Omental fat pad (tissue), 4 donors: Measurements from ENCODE around the gene ATP4B. TPM values are rescaled to one million over a fixed set of nuclear protein-coding genes. Genes with fewer than 3 reads are reported as not detected.

ENCODE experiments used
- ATAC-seq: fragments of 150-250 bp; one replicate; pipeline ENCODE4 v1.9.1; 2016; ENCODE audit warnings: mild to moderate bottlenecking, moderate library complexity; ENCODE audit not compliant: low FRiP score
- DNase-seq: peaks from one replicate; pipeline ENCODE4 v3.0.0-alpha.2; 2019; ENCODE audit warnings: low spot score
- total RNA-seq, 4 donors: library from RNA; depleted of rRNA; stranded (reverse); fragments of >200 nt; gene quantifications; one replicate each; pipeline ENCODE4 v1.1.0, GENCODE V29; 2016
- TF ChIP-seq, protein P1 (sequence below), 3 donors: fragments of 450-650 bp; IDR thresholded peaks; one replicate each; pipeline ENCODE4 v1.5.1; 2016 to 2017; ENCODE audit warnings: antibody characterized with exemption in 3 of 3, mild to moderate bottlenecking in 3 of 3, moderate library complexity in 2 of 3

Gene ATP4B
- total RNA-seq, 4 donors from 2014 or later: not detected

- no peak for ATAC-seq
- no peak for DNase-seq
- TF ChIP-seq, protein P1, sequence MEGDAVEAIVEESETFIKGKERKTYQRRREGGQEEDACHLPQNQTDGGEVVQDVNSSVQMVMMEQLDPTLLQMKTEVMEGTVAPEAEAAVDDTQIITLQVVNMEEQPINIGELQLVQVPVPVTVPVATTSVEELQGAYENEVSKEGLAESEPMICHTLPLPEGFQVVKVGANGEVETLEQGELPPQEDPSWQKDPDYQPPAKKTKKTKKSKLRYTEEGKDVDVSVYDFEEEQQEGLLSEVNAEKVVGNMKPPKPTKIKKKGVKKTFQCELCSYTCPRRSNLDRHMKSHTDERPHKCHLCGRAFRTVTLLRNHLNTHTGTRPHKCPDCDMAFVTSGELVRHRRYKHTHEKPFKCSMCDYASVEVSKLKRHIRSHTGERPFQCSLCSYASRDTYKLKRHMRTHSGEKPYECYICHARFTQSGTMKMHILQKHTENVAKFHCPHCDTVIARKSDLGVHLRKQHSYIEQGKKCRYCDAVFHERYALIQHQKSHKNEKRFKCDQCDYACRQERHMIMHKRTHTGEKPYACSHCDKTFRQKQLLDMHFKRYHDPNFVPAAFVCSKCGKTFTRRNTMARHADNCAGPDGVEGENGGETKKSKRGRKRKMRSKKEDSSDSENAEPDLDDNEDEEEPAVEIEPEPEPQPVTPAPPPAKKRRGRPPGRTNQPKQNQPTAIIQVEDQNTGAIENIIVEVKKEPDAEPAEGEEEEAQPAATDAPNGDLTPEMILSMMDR (IDR thresholded peaks at IDR 0.05): no peak
Observed at GRCh38 chr13:113668491-113668971, 10.5 kb upstream of the ATP4B start.

GRCh38 chr13:113667771-113668490 is 9.9 kb upstream of the ATP4B start:
- TF ChIP-seq, protein P1 (IDR thresholded peaks at IDR 0.05): no peak
- ATAC-seq (no peak), DNase-seq (no peak)

DNA sequence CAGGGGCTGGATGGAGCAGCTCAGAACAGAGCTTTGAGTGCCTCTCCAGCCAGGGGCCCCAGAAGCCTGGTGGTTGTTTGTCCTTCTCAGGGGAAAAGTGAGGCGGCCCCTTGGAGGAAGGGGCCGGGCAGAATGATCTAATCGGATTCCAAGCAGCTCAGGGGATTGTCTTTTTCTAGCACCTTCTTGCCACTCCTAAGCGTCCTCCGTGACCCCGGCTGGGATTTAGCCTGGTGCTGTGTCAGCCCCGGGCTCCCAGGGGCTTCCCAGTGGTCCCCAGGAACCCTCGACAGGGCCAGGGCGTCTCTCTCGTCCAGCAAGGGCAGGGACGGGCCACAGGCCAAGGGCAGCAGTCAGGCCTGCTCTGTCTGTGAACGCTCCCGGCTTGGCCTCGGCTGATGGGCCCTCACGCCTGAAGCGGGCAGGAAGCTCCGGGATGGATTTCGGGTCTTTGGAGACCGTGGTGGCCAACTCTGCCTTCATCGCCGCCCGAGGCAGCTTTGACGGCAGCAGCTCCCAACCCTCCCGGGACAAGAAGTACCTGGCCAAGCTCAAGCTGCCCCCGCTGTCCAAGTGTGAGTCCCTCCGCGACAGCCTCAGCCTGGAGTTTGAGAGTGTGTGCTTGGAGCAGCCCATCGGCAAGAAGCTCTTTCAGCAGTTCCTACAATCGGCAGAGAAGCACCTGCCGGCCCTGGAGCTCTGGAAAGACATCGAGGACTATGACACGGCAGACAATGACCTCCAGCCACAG is 9.1 kb upstream of the ATP4B start, which contains the start of gene GRK1:
Gene GRK1 (plus strand): TSS at position 269 of the 751 bp plus-strand sequence. CDS start 168 bp downstream, at position 437.
- ATAC-seq: no peak
- no peak for DNase-seq
- TF ChIP-seq, protein P1 (IDR thresholded peaks at IDR 0.05): no peak

DNA sequence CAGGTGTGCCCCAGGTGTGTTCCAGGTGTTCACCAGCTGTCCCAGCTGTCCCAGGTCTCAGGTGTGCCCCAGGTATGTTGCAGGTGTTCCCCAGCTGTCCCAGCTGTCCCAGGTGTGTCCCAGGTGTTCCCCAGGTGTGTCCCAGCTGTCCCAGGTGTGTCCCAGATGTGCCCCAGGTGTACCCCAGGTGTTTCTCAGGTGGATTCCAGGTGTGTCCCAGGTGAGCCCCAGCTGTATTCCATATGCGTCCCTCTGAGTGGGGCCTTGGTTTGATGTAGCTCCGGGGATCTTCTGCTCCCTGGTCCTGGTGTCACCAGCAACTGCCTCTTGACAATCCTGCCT is 8.3 kb upstream of the ATP4B start:
- ATAC-seq (no peak), DNase-seq (no peak)
- TF ChIP-seq, protein P1 (IDR thresholded peaks at IDR 0.05): no peak

- DNase-seq (no peak), ATAC-seq (no peak)
- TF ChIP-seq, protein P1 (IDR thresholded peaks at IDR 0.05): no peak
Observed at GRCh38 chr13:113665597-113666328, 7.8 kb upstream of the ATP4B start.

DNA sequence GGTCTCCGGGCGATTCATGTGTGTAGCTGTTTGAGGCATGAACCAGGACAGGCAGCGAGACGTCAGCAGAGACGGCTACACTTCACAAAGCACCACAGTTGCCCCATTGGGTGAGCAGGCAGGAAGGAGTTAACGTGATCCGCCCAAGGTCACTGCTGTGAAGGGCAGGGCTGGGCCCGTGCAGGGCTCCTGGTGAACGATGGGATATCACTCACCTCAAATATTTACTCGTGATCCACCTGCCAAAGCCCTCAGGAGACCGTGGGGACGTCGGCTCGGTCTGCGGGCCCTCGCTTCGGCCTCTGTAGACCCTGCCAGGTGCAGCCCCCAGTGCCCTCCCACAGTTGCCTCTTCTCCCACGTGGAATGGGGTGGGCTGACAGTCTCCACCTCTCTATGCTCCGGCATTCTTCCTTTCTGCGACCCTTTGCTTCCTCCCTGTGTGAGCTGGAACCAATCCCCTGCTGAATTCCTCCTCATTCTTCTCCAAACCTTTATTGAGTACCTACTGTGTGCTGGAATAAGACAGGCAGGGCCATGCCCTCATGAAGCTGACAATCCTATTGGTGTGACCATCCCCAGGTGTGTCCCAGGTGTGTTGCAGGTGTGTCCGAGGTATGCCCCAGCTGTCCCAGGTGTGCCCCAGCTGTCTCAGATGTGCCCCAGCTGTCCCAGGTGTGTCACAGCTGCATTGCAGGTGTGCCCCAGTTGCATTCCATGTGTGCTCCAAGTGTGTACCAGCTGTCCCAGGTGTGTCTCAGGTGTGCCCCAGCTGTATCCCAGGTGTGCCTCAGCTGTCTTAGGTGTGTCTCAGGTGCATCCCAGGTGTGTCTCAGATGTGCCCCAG is 7.0 kb upstream of the ATP4B start:
- DNase-seq (no peak), ATAC-seq (no peak)
- TF ChIP-seq, protein P1 (IDR thresholded peaks at IDR 0.05): no peak
